Activated gamma-delta T cell (primary cell): ENCODE data around the gene DUSP3.
"Not testable (repeated sequence)": the region's sequence is repeated elsewhere in the genome, so short reads cannot be mapped to it uniquely, and the experiment has no call there.

ENCODE experiments used
- DNase-seq: peaks from one replicate; lab custom pipeline; 2025; lab: John Stamatoyannopoulos, UW

Gene DUSP3

GRCh38 chr17:43801844-43802243, 23.1 kb upstream of the DUSP3 start:
- DNase-seq: no peak

- DNase-seq: no peak
These were observed 22.0 kb upstream of the DUSP3 start for GRCh38 chr17:43800736-43801135.

- no peak for DNase-seq
These were observed 20.3 kb upstream of the DUSP3 start for GRCh38 chr17:43799047-43799446.

GRCh38 chr17:43798024-43798423, 19.2 kb upstream of the DUSP3 start:
- not testable (repeated sequence) for DNase-seq

GRCh38 chr17:43792668-43793067, 13.9 kb upstream of the DUSP3 start:
- DNase-seq: not testable (repeated sequence)

GRCh38 chr17:43791589-43791988, 12.8 kb upstream of the DUSP3 start:
- no peak for DNase-seq

GRCh38 chr17:43790311-43790940, 11.6 kb upstream of the DUSP3 start:
- DNase-seq: no peak

- DNase-seq: no peak
These were observed 10.7 kb upstream of the DUSP3 start for GRCh38 chr17:43789482-43789881.

GRCh38 chr17:43788540-43788939, 9.8 kb upstream of the DUSP3 start:
- no peak for DNase-seq

- no peak for DNase-seq
These were observed 9.0 kb upstream of the DUSP3 start for GRCh38 chr17:43787728-43788127.

- DNase-seq: no peak
These were observed 5.9 kb upstream of the DUSP3 start for GRCh38 chr17:43784628-43785101.

GRCh38 chr17:43784068-43784467, 5.3 kb upstream of the DUSP3 start:
- DNase-seq: no peak

- DNase-seq: no peak
These were observed 4.3 kb upstream of the DUSP3 start for GRCh38 chr17:43782913-43783680.

- DNase-seq: no peak
These were observed 1.4 kb upstream of the DUSP3 start, which contains the start of gene CFAP97D1 for GRCh38 chr17:43780135-43780534. CFAP97D1 (plus strand) TSS chr17:43780435; CDS start chr17:43780463, 28 bp downstream.

GRCh38 chr17:43779145-43780125, 658 bp upstream of the DUSP3 start:
- DNase-seq: no peak

GRCh38 chr17:43774304-43775250, 4.2 kb downstream of the DUSP3 start:
- no peak for DNase-seq

GRCh38 chr17:43772877-43773648, 5.7 kb downstream of the DUSP3 start:
- no peak for DNase-seq

- DNase-seq: no peak
These were observed 7.3 kb downstream of the DUSP3 start for GRCh38 chr17:43771463-43771862.

- DNase-seq: no peak
These were observed 7.8 kb downstream of the DUSP3 start for GRCh38 chr17:43770957-43771356.

GRCh38 chr17:43769859-43770258, 8.9 kb downstream of the DUSP3 start:
- no peak for DNase-seq
